ENCODE data around the gene PKDREJ.

DNA sequence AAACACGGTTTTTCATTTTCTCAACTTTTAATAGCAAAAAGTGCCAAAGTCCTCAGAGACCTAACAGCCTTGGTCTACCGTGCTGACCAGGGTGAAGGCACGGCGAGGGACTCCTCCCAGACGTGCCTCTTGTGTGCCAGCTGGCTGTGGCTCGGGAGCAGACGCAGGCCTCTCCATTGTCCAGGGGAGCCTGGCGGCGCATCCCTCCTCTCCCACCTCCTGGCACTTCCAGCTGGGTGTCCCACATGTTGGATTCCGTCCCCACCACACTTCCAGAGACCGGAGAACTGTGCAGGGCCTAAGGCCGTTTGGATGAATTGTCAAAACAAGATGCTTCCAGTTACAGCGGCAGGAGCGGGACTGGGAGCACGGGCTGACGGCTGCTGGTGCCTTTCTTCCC lies 24.6 kb downstream of the PKDREJ start:
- TF ChIP-seq CTCF (IDR thresholded peaks at IDR 0.05) = no peak
- no peak for TF ChIP-seq POLR2A (IDR thresholded peaks at IDR 0.05)

Data from body of pancreas (tissue), 4 donors.